Measurements from ENCODE around the gene TIGD4.

DNA sequence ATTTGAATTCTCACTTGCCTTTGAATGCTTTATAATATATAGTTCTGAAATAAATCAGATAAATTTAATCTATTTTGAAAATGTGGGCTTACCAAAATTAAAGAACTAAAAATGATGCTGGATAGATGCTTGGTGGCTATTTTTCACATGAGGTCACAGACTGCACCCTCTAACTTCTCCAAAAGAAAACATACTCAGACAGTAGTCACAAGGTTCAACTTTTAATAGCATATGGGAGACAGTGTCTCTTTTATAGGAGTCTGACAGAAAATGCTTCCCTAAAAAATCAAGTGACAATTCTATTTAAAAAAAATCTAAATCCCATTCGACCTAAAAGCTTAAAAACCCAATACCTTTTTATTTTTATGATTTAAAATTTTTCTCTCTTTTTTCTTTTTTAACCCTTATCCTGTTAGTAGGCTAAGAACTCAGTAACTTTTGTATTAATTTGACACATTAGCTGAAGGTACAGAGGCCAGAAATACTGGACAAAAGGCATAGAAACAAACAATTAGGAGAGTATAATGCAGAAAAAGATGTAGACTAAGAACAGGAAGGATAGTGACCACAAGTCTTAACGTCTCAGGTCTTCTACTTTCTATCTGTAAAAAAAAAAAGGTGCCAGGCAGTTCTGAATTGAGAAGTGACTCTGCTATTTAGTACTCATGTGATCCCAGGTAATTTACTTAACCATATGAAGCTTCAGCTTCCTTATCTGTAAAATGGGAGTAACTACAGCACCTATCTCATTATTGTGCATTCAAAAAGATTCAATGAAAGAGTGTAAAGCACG is 7.6 kb downstream of the TIGD4 start:
- TF ChIP-seq, protein P1, sequence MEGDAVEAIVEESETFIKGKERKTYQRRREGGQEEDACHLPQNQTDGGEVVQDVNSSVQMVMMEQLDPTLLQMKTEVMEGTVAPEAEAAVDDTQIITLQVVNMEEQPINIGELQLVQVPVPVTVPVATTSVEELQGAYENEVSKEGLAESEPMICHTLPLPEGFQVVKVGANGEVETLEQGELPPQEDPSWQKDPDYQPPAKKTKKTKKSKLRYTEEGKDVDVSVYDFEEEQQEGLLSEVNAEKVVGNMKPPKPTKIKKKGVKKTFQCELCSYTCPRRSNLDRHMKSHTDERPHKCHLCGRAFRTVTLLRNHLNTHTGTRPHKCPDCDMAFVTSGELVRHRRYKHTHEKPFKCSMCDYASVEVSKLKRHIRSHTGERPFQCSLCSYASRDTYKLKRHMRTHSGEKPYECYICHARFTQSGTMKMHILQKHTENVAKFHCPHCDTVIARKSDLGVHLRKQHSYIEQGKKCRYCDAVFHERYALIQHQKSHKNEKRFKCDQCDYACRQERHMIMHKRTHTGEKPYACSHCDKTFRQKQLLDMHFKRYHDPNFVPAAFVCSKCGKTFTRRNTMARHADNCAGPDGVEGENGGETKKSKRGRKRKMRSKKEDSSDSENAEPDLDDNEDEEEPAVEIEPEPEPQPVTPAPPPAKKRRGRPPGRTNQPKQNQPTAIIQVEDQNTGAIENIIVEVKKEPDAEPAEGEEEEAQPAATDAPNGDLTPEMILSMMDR (IDR thresholded peaks at IDR 0.05; ENCODE audit: low read depth, low read length, poor library complexity, severe bottlenecking): no peak
- TF ChIP-seq EZH2phosphoT487 (IDR thresholded peaks at IDR 0.05; ENCODE audit: borderline replicate concordance, low read length): no peak
